ENCODE data around the gene CLTCL1. TPM values are rescaled to one million over a fixed set of nuclear protein-coding genes. Genes with fewer than 3 reads are reported as not detected.
A peak's percentile ranks its signal among the peaks of the same experiment; 100 is the strongest.

Gene CLTCL1
- total and polyA plus RNA-seq, 9 of the 15 experiments (the other 6 are each of a cell fraction or from before 2014, with no cell fraction given): 1.1 to 11.7 (median 5.0) TPM

DNA sequence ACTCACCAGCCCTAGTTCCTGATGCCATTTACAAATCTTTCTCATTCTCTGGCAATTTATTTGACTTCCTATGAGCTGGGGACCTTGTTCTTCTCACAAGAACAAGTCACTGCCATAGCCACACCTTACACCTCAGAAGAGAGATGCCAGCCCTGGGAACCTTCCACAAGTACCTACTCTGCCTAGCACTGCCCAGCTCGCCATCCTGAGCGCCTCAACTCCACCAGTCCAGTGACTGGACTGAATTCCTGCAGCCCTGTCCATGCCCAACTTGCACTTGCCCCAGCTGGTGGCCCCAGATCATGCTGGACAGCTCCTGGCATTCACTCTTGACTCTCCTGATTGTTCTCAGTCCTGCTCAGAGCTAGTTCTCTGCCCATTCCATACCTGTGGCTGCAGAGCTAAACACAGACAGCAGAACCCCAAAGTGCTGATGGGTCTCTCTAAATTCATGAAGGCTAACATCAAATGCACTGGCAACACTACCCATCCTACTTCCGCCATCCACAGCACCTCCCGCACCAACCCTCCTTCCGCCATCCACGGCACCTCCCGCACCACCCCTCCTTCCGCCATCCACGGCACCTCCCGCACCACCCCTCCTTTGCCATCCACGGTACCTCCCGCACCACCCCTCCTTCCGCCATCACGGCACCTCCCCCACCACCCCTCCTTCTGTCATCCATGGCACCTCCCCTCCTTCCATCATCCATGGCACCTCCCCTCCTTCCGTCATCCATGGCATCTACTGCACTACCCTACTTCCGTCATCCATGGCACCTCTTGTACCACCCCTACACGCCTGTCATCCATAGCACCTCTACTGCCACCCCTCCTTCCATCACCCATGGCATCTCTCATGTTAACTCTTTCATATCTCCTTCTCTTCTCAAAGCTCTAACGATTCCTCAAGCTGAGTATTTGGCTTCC, 89.4 kb downstream of the CLTCL1 start (continued):
- TF ChIP-seq, protein P1, sequence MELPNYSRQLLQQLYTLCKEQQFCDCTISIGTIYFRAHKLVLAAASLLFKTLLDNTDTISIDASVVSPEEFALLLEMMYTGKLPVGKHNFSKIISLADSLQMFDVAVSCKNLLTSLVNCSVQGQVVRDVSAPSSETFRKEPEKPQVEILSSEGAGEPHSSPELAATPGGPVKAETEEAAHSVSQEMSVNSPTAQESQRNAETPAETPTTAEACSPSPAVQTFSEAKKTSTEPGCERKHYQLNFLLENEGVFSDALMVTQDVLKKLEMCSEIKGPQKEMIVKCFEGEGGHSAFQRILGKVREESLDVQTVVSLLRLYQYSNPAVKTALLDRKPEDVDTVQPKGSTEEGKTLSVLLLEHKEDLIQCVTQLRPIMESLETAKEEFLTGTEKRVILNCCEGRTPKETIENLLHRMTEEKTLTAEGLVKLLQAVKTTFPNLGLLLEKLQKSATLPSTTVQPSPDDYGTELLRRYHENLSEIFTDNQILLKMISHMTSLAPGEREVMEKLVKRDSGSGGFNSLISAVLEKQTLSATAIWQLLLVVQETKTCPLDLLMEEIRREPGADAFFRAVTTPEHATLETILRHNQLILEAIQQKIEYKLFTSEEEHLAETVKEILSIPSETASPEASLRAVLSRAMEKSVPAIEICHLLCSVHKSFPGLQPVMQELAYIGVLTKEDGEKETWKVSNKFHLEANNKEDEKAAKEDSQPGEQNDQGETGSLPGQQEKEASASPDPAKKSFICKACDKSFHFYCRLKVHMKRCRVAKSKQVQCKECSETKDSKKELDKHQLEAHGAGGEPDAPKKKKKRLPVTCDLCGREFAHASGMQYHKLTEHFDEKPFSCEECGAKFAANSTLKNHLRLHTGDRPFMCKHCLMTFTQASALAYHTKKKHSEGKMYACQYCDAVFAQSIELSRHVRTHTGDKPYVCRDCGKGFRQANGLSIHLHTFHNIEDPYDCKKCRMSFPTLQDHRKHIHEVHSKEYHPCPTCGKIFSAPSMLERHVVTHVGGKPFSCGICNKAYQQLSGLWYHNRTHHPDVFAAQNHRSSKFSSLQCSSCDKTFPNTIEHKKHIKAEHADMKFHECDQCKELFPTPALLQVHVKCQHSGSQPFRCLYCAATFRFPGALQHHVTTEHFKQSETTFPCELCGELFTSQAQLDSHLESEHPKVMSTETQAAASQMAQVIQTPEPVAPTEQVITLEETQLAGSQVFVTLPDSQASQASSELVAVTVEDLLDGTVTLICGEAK (IDR thresholded peaks at IDR 0.05): peak; percentile 67
- TF ChIP-seq, protein P1 (CRISPR knock-in tag; IDR thresholded peaks at IDR 0.05): no peak
- TF ChIP-seq, protein P2, sequence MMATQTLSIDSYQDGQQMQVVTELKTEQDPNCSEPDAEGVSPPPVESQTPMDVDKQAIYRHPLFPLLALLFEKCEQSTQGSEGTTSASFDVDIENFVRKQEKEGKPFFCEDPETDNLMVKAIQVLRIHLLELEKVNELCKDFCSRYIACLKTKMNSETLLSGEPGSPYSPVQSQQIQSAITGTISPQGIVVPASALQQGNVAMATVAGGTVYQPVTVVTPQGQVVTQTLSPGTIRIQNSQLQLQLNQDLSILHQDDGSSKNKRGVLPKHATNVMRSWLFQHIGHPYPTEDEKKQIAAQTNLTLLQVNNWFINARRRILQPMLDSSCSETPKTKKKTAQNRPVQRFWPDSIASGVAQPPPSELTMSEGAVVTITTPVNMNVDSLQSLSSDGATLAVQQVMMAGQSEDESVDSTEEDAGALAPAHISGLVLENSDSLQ (IDR thresholded peaks at IDR 0.05): peak; percentile 74
- TF ChIP-seq MAZ (CRISPR knock-in tag; conservative IDR thresholded peaks at IDR 0.05 in 1 of 2, IDR thresholded peaks at IDR 0.05 in 1 of 2) (peak in 1 of 2 experiments; percentile 36; a peak in 1 of 4 replicates), ZNF134 (CRISPR knock-in tag; conservative IDR thresholded peaks at IDR 0.05) (0 out of 2 replicates have a peak, but pooled peaks have one; percentile 9), KLF1 (tag; IDR thresholded peaks at IDR 0.05) (no peak), ZFX (CRISPR knock-in tag; IDR thresholded peaks at IDR 0.05) (no peak), TOE1 (IDR thresholded peaks at IDR 0.05; ENCODE audit: borderline replicate concordance) (peak; percentile 47; the same call in 1 of the 2 replicates), TOE1 (CRISPR knock-in tag; IDR thresholded peaks at IDR 0.05; ENCODE audit: borderline replicate concordance, low read depth) (no peak), ELF4 (CRISPR knock-in tag; IDR thresholded peaks at IDR 0.05) (peak; percentile 82), POLR2H (tag; IDR thresholded peaks at IDR 0.05; ENCODE audit: low read depth) (no peak), BHLHE40 (IDR thresholded peaks at IDR 0.05; ENCODE audit: low read length) (no peak), ZBED1 (IDR thresholded peaks at IDR 0.05) (no peak), TEAD4 (IDR thresholded peaks at IDR 0.05; ENCODE audit: low read length) (no peak; the same call in 1 of the 2 replicates), TEAD4 (CRISPR knock-in tag; IDR thresholded peaks at IDR 0.05; ENCODE audit: borderline replicate concordance) (peak; percentile 88), IRF2 (CRISPR knock-in tag; IDR thresholded peaks at IDR 0.05) (no peak), SAFB (IDR thresholded peaks at IDR 0.05; ENCODE audit: borderline replicate concordance, low read depth, low read length) (0 out of 2 replicates have a peak, but pooled peaks have one; percentile 37)
- TF ChIP-seq, protein P3, sequence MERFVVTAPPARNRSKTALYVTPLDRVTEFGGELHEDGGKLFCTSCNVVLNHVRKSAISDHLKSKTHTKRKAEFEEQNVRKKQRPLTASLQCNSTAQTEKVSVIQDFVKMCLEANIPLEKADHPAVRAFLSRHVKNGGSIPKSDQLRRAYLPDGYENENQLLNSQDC (CRISPR knock-in tag; IDR thresholded peaks at IDR 0.05): 0 out of 2 replicates have a peak, but pooled peaks have one; percentile 35
